Measurements from ENCODE around the gene NETO2. TPM values are rescaled to one million over a fixed set of nuclear protein-coding genes. Genes with fewer than 3 reads are reported as not detected.

NETO2 gene
- total and polyA plus RNA-seq, 2 of the 13 experiments (the other 11 are each of a cell fraction or from before 2014, with no cell fraction given) = 8.2 to 13.5 TPM

GRCh38 chr16:47058295-47059086 lies 85.3 kb downstream of the NETO2 start (continued):
- TF ChIP-seq, protein P1, sequence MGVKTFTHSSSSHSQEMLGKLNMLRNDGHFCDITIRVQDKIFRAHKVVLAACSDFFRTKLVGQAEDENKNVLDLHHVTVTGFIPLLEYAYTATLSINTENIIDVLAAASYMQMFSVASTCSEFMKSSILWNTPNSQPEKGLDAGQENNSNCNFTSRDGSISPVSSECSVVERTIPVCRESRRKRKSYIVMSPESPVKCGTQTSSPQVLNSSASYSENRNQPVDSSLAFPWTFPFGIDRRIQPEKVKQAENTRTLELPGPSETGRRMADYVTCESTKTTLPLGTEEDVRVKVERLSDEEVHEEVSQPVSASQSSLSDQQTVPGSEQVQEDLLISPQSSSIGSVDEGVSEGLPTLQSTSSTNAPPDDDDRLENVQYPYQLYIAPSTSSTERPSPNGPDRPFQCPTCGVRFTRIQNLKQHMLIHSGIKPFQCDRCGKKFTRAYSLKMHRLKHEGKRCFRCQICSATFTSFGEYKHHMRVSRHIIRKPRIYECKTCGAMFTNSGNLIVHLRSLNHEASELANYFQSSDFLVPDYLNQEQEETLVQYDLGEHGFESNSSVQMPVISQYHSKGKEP (CRISPR knock-in tag; IDR thresholded peaks at IDR 0.05) = no peak
- 0 out of 2 replicates have a peak, but pooled peaks have one; percentile 30 for TF ChIP-seq ZKSCAN5 (CRISPR knock-in tag; IDR thresholded peaks at IDR 0.05)
- TF ChIP-seq SSRP1 (CRISPR knock-in tag; IDR thresholded peaks at IDR 0.05) = no peak
- TF ChIP-seq, protein P2, sequence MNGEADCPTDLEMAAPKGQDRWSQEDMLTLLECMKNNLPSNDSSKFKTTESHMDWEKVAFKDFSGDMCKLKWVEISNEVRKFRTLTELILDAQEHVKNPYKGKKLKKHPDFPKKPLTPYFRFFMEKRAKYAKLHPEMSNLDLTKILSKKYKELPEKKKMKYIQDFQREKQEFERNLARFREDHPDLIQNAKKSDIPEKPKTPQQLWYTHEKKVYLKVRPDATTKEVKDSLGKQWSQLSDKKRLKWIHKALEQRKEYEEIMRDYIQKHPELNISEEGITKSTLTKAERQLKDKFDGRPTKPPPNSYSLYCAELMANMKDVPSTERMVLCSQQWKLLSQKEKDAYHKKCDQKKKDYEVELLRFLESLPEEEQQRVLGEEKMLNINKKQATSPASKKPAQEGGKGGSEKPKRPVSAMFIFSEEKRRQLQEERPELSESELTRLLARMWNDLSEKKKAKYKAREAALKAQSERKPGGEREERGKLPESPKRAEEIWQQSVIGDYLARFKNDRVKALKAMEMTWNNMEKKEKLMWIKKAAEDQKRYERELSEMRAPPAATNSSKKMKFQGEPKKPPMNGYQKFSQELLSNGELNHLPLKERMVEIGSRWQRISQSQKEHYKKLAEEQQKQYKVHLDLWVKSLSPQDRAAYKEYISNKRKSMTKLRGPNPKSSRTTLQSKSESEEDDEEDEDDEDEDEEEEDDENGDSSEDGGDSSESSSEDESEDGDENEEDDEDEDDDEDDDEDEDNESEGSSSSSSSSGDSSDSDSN (CRISPR knock-in tag; IDR thresholded peaks at IDR 0.05) = no peak
- 0 out of 2 replicates have a peak, but pooled peaks have one; percentile 45 for TF ChIP-seq GATAD1 (CRISPR knock-in tag; IDR thresholded peaks at IDR 0.05)
- TF ChIP-seq, protein P3, sequence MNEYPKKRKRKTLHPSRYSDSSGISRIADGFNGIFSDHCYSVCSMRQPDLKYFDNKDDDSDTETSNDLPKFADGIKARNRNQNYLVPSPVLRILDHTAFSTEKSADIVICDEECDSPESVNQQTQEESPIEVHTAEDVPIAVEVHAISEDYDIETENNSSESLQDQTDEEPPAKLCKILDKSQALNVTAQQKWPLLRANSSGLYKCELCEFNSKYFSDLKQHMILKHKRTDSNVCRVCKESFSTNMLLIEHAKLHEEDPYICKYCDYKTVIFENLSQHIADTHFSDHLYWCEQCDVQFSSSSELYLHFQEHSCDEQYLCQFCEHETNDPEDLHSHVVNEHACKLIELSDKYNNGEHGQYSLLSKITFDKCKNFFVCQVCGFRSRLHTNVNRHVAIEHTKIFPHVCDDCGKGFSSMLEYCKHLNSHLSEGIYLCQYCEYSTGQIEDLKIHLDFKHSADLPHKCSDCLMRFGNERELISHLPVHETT (CRISPR knock-in tag; conservative IDR thresholded peaks at IDR 0.05) = no peak
- TF ChIP-seq ZNF331 (CRISPR knock-in tag; IDR thresholded peaks at IDR 0.05) = peak; percentile 69
- TF ChIP-seq ZNF441 (CRISPR knock-in tag; IDR thresholded peaks at IDR 0.05; ENCODE audit: borderline replicate concordance) = peak; percentile 77; the same call in 1 of the 2 replicates
- TF ChIP-seq ZC3H13 (CRISPR knock-in tag; IDR thresholded peaks at IDR 0.05) = no peak
- TF ChIP-seq, protein P4, sequence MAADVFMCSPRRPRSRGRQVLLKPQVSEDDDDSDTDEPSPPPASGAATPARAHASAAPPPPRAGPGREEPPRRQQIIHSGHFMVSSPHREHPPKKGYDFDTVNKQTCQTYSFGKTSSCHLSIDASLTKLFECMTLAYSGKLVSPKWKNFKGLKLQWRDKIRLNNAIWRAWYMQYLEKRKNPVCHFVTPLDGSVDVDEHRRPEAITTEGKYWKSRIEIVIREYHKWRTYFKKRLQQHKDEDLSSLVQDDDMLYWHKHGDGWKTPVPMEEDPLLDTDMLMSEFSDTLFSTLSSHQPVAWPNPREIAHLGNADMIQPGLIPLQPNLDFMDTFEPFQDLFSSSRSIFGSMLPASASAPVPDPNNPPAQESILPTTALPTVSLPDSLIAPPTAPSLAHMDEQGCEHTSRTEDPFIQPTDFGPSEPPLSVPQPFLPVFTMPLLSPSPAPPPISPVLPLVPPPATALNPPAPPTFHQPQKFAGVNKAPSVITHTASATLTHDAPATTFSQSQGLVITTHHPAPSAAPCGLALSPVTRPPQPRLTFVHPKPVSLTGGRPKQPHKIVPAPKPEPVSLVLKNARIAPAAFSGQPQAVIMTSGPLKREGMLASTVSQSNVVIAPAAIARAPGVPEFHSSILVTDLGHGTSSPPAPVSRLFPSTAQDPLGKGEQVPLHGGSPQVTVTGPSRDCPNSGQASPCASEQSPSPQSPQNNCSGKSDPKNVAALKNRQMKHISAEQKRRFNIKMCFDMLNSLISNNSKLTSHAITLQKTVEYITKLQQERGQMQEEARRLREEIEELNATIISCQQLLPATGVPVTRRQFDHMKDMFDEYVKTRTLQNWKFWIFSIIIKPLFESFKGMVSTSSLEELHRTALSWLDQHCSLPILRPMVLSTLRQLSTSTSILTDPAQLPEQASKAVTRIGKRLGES (CRISPR knock-in tag; IDR thresholded peaks at IDR 0.05; ENCODE audit: borderline replicate concordance) = no peak
- no peak; the same call in 1 of the 2 replicates for TF ChIP-seq KDM6A (CRISPR knock-in tag; IDR thresholded peaks at IDR 0.05; ENCODE audit: low read depth)
- TF ChIP-seq, protein P5, sequence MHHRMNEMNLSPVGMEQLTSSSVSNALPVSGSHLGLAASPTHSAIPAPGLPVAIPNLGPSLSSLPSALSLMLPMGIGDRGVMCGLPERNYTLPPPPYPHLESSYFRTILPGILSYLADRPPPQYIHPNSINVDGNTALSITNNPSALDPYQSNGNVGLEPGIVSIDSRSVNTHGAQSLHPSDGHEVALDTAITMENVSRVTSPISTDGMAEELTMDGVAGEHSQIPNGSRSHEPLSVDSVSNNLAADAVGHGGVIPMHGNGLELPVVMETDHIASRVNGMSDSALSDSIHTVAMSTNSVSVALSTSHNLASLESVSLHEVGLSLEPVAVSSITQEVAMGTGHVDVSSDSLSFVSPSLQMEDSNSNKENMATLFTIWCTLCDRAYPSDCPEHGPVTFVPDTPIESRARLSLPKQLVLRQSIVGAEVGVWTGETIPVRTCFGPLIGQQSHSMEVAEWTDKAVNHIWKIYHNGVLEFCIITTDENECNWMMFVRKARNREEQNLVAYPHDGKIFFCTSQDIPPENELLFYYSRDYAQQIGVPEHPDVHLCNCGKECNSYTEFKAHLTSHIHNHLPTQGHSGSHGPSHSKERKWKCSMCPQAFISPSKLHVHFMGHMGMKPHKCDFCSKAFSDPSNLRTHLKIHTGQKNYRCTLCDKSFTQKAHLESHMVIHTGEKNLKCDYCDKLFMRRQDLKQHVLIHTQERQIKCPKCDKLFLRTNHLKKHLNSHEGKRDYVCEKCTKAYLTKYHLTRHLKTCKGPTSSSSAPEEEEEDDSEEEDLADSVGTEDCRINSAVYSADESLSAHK (CRISPR knock-in tag; IDR thresholded peaks at IDR 0.05; ENCODE audit: borderline replicate concordance) = no peak
- TF ChIP-seq ZNF501 (CRISPR knock-in tag; IDR thresholded peaks at IDR 0.05) = peak; percentile 63; the same call in 1 of the 2 replicates
- no peak for TF ChIP-seq ZNF234 (CRISPR knock-in tag; conservative IDR thresholded peaks at IDR 0.05)
- no peak for TF ChIP-seq ZNF724P (CRISPR knock-in tag; IDR thresholded peaks at IDR 0.05; ENCODE audit: borderline replicate concordance)

Data from HepG2 (cell line).